SH-SY5Y (cell line): Measurements from ENCODE around the gene E2F3.

Experiments
- GATA2 ChIP-seq: IDR thresholded peaks from 2 replicates; pipeline ENCODE4 v1.6.1; 2011; ENCODE audit warnings: mild to moderate bottlenecking, low read depth, low read length
- GATA3 ChIP-seq: IDR thresholded peaks from 2 replicates; pipeline ENCODE4 v1.6.1; 2011; ENCODE audit warnings: low read depth, mild to moderate bottlenecking, low read length, moderate library complexity

GRCh38 chr6:20468209-20468608 lies 66.5 kb downstream of the E2F3 start:
- TF ChIP-seq GATA2 (no peak), GATA3 (no peak)
